ENCODE data around the gene PPP1R1B.

- TF ChIP-seq CTCF (IDR thresholded peaks at IDR 0.05): no peak
- TF ChIP-seq POLR2A (IDR thresholded peaks at IDR 0.05): no peak
Observed at GRCh38 chr17:39595294-39595693, 31.5 kb upstream of the PPP1R1B start.
